G401.6 (cell line): ENCODE data around the gene KCTD14.
"Not testable (repeated sequence)": the region's sequence is repeated elsewhere in the genome, so short reads cannot be mapped to it uniquely, and the experiment has no call there.

Experiments
- FAIRE-seq: peaks from 2 replicates; lab custom pipeline; 2012; peaks lifted over from hg19 to GRCh38; lab: Jason Lieb, UNC

KCTD14 gene

DNA sequence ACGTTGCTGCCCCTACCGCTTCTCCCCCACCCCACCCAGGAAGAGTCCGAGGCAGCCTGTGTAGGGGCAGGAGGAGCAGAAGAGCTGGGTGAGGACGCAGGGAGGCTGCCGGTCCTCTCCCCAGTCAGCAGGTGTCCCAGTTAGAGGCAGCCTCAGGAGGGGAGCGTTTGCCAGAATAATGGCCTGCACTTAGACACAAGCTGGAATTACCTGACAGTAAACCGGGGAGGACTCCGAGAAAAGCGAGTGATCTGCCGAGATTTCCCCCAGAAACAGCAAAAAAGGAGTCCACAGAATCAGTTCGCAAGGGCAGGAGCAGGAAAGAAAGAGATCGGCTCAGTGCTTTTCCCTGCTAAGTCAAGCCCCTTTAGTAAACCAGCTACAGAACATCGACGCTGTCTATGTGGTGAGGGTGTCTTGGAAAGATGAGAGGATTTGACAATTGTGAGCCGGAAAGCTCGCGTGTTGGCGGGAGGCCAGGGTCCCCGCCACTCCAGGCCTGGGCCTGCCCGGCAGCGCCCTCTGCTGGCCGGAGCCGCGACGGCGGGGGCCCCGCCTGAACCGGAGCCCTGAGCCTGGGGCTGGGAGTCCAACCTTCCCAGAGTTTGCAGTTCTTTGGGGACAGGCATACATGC is 22.9 kb upstream of the KCTD14 start:
- FAIRE-seq, result no peak

DNA sequence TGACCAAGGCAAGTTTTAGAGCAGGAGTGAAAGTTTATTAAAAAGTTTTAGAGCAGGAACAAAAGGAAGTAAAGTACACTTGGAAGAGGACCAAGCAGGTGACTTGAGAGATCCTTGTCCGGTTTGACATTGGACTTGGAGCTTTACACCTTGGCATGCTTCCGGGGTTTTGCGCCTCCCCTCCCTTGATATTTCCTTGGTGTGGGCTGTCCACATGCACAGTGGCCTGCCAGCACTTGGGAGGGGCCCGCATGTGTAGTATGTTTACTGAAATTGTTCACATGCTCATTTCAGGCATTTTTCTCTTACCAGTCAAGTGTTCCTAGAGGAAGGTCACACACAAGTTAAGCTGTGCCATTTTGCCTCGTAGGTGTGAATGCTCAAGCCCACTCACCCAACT is 21.6 kb upstream of the KCTD14 start:
- no peak for FAIRE-seq

DNA sequence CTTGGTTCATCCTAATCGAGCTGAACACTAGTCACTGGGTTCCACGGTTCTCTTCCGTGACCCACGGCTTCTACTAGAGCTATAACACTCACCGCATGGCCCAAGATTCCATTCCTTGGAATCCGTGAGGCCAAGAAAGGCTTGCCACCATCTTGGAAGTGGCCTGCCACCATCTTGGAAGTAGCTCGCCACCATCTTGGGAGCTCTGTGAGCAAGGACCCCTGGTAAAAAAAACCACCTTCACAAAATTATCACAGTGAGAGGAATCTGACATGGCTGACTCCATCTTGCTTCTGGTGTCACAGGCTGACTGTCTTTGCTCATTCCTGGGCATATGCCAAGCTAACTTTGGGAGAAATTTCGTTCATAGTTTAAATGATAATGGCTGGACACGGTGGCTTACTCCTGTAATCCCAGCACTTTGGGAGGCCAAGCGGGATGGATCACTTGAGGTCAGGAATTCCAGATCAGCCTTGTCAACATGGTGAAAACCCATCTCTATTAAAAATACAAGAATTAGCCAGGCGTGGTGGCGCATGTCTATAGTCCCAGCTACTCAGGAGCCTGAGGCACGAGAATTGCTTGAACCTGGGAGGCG is 18.9 kb upstream of the KCTD14 start:
- no peak for FAIRE-seq

DNA sequence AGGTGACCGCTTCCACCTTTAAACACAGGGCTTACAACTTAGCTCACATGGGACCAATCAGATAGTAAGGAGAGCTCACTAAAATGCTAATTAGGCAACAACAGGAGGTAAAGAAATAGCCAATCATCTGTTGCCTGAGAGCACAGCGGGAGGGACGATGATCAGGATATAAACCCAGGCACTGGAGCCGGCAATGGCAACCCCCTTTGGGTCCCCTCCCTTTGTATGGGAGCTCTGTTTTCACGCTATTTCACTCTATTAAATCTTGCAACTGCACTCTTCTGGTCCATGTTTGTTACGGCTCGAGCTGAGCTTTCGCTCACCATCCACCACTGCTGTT is 18.3 kb upstream of the KCTD14 start:
- FAIRE-seq, result not testable (repeated sequence)

DNA sequence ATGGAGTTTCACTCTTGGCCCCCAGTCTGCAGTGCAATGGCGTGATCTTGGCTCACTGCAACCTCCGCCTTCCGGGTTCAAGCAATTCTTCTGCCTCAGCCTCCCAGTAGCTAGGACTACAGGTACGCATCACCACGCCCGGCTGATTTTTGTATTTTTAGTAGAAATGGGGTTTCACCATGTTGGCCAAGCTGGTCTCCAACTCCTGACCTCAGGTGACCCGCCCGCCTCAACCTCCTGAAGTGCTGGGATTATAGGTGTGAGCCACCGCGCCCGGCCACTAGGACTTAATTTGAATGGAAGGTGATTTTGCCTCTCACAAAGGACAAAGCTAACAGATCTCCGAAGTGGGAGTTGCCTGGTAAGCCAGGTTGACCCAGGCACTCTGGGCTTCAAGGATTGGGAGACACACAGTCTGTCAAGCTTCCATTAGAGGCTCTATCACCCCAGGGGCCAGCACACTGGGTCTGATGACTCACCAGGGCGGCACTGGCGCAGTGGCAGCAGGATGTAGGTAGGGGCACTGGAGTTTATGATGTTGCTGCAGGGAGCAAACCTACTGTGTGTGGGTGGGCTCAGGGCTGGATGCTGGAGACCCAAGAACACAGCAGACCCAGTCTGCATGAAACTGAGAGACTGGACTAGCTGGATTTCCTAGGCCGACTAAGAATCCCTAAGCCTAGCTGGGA is 17.8 kb upstream of the KCTD14 start:
- no peak for FAIRE-seq

DNA sequence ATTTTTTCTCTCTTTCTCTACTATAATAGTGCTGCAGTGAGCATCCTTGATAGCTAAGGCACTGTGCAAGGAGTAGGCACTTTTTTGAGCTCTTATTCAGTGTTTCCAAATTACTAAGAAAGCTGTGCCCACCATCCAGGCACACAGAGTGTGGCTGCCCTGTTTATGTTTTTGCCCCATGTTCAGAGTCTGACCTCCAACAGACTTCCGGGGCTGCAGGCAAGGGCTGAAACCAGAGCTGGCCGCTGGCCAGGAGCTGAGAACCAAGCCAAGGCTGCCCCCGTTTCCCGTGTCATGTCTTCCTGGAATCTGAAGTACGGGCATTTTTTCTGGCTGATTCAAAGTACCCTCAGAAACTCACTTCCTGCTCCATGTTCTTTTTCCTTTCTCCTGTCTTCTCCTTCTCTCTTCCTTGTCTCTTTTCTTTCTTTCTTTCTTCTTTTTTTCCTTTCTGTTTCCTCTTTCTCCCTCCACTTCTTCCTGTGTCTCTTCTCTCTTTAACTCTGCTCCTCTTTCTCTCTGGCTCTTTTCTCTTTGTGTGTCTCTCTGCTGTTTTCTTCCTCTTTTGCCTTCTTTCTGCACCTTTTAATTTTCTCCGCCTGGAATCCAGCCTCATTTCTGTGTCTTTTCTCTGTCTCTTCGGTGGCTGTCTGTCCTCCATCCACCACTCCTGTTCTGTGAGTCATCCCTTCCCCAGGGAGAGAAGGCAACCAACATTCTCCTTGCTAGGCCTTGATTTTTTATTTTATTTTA is 17.0 kb upstream of the KCTD14 start:
- FAIRE-seq, result no peak

DNA sequence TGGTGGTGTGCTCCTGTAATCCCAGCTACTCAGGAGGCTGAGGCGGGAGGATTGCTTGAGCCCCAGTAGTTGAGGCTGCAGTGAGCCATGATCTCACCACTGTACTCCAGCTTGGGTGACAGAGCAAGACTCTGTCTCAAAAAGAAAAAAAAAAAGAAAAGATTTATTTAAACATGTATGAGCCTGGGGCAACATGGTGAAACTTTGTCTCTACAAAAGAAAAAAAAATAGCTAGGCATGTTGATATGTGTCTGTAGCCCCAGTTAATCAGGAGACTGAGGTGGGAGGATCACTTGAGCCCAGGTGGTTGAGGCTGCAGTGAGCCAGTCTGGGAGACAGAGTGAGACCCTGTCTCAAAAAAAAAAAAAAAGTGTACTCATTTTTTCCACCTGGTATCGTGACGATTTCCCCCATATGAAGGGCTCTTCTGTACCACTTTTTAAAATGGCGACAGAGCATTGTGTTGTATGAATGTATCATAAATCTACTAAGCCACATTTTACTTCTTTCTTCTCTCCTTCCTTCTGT is 16.4 kb upstream of the KCTD14 start:
- no peak for FAIRE-seq

DNA sequence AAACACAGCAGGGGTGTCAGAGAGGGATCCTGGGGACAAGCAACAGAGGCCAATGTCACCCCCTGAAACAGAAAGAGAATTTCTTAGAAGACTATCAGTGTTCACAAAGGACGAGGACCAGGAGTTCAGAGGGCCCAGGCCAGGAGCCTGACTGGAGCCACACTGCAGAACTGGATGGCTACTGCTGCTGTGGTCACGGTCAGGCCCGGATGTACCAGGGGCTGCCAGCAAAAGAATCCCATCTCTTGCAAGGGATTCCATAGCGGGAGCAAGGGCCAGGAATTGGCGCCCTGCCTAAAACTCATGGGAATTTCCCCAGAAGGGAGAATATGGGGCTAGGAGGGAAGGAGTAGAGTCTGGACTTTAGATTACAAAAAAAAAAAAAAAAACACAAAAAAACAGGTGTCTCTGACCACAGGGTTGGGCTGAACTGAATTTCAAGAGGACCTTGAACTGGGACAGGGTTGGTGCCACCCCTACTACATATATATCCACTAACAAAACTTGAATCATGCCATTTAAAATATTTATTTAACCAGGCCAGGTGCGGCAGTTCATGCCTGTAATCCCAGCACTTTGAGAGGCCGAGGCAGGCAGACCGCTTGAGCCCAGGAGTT is 15.7 kb upstream of the KCTD14 start:
- no peak for FAIRE-seq

DNA sequence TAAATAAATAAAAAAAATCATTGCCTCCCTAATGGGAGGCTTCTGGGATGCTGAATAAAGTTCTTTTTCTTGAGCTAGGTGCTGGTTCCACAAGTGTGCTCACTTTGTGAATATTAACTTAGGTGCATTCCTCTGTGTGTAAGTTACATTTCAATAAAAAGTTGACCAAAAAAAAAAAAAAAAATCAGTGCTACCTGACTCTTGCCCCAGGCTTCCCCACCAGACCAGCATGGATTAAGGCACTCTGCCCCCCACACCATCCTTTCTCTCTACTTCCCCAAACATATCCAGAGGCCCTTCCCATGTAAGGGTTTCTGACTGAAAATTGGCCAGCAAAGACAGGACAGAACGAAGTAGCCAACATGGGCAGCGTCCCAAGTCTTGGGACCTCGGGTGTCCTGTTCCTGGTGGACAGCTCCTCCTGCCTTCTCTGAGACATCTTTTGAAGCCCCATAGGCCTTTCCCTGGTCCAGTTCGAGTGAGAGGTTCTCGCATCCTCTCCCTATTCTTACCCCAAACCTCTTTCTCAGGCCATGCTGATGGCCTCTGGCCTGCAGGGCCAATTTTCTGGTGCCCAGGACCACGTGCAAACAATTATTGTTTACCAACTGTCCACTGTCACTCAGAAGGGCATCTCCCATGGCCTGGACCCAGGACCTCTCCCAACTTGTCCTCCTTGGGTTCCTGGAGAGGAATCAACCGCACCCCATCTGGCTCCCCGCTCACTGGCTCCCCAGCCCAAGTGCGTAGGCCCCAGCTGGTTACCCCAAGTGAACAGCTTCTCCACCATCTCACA is 14.9 kb upstream of the KCTD14 start:
- FAIRE-seq, result no peak

DNA sequence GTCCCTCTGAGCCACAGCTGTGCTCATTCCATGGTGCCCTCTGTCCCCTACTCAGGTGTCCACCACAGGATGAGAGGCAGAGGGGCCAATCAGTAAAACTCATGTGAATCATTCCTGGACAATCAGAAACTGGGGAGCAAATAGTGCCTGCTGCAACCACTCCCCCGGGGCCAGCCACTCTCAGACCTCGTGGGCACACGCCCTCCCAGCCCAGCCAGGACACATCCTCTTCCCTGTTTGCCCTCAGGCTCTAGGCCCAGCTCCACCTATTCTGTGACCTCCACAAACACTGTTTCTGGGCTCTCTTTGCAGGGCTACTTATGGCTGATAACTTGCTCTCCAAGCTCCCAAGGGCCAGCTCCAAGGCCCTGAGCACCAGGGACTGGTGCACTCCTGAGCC is 14.0 kb upstream of the KCTD14 start:
- FAIRE-seq, result no peak

DNA sequence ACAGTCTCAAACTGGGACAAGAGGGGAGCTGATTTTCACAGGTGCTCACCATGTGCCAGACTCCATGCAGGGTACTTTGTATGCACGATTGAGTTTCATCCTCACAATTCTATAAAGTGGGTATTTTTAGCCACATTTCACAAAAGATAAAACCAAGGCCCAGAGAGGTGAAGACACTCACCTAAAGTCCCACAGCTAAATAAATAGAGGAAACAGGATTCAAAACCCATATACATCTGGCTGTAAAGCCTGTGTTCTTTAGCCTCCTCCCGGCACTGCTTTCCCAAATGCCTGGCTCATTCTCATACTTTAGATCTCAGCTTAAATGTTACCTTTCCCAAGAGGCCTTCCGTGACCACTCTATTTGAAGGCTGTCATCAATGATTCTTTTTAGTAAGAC is 13.2 kb upstream of the KCTD14 start:
- no peak for FAIRE-seq

DNA sequence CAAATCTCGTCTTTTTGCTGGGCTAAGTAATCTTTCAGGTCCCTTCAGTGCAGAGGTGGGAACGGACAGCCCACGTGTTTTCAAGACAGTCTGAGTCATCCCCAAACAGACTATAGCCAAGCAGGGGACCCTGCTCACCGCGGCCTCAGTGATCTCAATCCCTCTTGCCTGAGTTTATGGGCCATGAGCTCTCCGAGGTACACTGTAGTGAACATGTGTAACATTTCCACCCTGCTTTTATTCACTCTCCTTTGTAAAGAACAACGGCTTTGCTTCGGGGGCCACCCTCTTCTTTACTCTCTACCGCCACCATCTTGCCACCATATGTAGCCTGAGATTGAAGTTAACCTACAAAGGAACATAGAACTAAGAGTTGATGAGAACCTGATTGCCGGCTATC is 11.5 kb upstream of the KCTD14 start:
- no peak for FAIRE-seq

DNA sequence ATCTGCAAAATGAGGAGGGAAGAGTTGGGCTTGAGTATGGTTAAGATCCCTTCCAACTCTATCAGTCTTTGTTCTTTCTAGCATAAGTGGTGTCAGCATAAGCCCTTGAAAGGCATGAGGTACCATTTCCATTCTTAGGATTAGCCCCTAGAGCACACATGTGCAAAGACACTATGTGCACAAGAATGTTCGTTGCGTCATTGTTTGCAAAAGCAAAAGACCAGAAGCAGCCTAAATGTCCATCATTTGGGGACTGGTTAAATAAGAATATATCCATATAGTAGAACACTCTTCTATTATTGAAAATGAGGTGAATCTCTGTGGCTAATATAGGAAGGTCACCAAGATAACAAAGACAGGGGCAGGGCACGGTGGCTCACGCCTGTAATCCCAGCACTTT is 10.0 kb upstream of the KCTD14 start:
- no peak for FAIRE-seq

DNA sequence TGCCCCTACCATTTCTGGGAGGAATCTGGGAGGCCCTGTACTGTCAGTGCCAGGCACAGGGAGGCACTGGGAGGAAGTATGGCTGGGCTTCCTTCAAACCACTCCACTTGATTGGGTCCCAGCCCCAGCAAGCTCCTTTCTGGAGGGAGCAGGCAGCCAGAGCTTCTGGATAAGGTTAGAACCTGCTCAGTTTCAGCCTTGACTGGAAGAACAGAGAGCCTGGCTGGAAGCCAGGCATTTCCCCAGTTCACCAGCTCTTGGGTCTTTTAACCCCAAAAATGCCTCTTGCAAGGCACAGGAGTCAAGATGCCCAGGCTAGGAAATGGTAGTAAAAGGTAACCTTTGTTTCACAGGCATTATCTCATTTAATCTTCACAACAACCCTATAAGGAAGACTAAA is 9.0 kb upstream of the KCTD14 start:
- no peak for FAIRE-seq

DNA sequence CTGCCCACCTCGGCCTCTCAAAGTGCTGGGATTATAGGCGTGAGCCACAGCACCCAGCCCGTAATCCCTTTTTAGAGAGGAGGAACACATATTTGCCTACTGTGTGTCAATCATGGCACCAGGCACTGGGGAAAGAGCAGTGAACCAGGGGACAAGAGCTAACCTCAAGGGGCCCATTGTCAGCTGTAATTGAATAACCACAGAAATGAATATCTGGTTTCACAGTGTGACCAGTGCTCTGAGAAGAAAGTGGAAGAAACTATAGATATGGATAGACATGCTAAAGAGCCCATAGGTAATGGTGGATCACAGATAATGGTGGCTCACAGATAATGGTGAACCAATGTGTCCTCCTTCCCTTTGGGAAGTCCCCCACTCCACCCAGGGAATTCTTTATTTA is 8.6 kb upstream of the KCTD14 start:
- FAIRE-seq, result no peak

DNA sequence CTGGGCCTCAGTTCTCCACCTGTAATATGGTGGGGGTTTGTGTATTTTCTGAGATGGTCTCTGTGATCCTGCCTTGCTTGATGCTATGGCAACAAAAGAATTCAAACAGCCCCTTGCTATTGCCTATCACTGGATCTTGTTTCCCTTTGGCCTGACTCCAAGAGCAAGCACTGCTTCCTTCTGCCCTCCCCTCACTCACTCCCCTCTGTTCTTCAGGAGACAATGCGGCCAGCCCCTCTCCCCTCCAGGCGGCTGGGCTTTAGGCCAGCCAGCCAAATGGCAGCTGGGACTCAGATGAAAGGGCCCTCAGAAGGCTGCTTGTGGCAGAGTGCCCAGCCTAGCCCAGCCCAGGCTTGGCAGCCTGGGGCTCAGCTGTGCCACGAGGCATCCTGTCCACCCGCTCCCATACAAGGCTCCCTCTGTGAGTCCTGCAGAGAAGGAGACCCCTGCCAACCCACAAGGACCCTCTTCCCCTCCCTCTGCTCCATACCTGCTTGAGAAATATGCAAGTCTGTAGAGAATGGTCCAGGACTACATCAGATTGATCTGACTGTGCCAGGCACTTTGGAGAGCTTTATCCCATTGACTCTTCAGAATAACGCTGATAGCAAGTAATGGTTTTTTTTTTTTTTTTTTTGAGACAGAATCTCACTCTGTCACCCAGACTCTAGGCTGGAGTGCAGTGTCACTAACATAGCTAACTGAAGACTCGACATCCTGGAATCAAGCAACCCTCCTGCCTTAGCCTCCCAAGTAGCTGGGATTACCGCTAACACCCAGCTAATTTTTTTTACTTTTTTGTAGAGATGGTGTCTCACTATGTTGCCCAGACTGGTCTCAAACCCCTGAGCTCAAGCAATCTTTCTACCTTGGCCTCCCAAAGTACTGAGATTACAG is 7.6 kb upstream of the KCTD14 start:
- FAIRE-seq, result no peak

DNA sequence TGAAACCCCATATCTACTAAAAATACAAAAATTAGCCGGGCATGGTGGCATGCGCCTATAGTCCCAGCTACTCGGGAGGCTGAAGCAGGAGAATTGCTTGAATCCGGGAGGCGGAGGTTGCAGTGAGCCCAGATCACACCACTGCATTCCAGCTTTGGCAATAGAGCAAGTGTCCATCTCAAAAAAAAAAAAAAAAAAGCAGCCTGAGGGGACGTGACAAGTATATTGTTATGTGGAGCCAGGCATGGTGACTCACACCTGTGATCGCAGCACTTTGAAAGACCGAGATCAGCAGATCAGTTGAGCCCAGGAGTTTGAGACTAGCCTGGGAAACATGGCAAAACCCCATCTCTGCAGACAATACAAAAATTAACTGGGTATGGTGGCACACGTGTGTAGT is 5.3 kb upstream of the KCTD14 start:
- not testable (repeated sequence) for FAIRE-seq

DNA sequence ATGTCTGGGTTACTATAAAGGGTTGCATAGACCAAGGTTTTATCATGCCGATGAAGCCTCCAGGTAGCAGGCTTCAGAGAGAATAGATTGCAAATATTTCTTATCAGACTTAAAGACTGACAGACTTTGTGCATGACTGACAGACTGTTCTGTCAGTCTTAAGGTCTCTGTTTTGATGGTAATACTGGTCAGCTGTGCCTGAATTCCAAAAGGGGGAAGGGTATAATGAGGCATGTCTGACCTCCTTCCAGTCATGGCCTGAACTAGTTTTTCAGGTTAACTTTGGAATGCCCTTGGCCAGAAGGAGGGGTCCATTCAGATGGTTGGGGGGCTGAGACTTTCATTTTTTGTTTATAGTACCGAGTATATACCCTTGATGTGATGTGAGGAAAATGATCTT is 4.7 kb upstream of the KCTD14 start:
- no peak for FAIRE-seq

DNA sequence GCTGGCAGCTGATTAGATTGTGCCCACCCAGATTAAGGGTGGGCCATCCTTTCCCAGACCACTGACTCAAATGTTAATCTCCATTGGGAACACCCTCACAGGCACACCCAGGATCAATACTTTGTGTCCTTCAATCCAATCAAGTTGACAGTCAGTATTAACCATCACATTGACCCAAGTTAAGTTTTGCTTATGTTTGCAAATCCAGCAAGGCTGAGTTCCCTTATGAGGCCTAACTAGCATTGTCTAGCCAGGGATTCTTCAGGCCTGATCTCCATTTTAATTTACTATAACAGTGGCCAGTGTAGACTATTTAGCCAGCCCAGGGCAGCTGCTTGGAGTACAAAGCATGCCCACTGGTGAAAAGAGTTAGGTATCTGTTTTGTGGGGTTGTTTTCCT is 2.3 kb upstream of the KCTD14 start:
- no peak for FAIRE-seq

DNA sequence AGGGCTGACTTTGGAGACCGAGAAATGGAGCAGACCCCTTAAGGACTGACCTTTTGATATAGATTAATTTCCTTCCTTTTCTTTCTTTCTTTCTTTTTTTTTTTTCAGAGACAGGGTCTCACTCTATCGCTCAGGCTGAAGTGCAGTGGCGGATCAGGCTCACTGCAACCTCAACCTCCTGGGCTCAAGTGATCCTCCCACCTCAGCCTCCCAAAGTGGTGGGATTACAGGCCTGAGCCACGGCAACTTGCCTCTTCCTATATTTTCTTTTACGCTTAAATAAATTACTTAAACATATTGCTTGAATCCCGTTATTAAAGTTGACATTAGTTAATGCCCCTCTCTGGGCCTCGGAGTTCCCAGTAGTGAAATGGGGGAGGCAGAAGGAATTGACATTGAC is 350 bp upstream of the KCTD14 start:
- no peak for FAIRE-seq

DNA sequence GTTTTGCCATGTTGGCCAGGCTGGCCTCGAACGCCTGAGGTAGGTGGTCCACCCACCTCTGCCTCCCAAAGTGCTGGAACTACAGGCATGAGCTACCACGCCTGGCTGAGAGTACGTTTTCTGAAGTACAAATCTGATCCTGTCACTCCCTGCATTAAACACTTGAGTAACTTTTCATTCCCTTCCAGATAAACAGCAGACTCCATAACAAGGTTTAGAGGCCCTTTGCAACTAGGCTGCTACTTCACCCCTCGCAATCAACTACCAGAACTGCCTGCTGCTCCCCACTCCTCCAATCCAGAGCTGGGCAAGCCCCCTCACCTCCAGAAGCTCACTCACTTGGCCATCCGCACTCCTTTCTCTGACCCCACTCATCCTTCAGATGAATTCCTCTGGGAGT is 1.5 kb downstream of the KCTD14 start:
- no peak for FAIRE-seq
